ENCODE data around the gene PLIN3. TPM values are rescaled to one million over a fixed set of nuclear protein-coding genes. Genes with fewer than 3 reads are reported as not detected.

PLIN3 gene
- total and polyA plus RNA-seq, 2 donors (not counting 3 experiments of a cell fraction or from before 2014, with no cell fraction given): 76.8 to 88.9 TPM

DNA sequence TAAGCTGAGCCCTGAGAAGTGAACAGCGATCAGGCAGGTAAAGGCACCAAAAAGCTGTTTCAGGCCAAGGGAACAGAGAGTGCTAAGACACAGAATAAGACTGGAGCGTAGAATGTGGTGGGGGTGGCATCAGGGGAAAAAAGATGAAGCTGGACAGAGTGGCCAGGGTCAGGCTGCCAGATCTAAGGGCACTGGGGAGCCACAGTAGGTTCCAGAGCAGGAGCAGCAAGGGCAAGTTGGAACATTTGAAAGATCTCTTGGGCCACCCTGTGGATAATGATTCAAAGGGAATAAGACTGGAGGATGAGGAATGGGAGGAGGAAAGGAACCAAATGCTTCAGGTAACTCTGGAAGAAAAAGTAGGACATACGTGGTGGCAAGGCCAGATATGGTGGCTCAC is 6.5 kb upstream of the PLIN3 start:
- Histone ChIP-seq H3K79me2 (ENCODE audit: control insufficient read depth, insufficient read depth, low read length) (no peaks in the 10 kb centered on the region), H3K9ac (replicated peaks; ENCODE audit: extremely low read depth, insufficient read depth, low read length) (no peak overlapping the region), H4K20me1 (replicated peaks; ENCODE audit: control insufficient read depth, extremely low read depth, insufficient read depth, low read length) (no peaks in the 10 kb centered on the region), H3K27ac (ENCODE audit: insufficient read depth, low read depth, low read length) (no peak overlapping the region), H2AFZ (ENCODE audit: low read depth, low read length) (no peak overlapping the region), H3K4me3 (replicated peaks in 1 of 3; ENCODE audit: insufficient read depth in 1 of 3, low read depth in 1 of 3, low read length in 3 of 3) (no peak overlapping the region), H3K4me2 (ENCODE audit: insufficient read depth, low read length) (no peak overlapping the region), H3K36me3 (ENCODE audit: control insufficient read depth in 2 of 2, extremely low read depth in 1 of 2, insufficient read depth in 2 of 2, low read length in 2 of 2) (no peaks in the 10 kb centered on the region), H3K27me3 (ENCODE audit: control insufficient read depth in 2 of 2, insufficient read depth in 2 of 2, low read length in 2 of 2) (no peaks in the 10 kb centered on the region), H3K9me1 (replicated peaks; ENCODE audit: control insufficient read depth, extremely low read depth, insufficient read depth, low read length) (no peaks in the 10 kb centered on the region), H3K4me1 (ENCODE audit: control insufficient read depth, extremely low read depth, insufficient read depth, low read length) (no peaks in the 10 kb centered on the region), H3K9me3 (replicated peaks; ENCODE audit: control insufficient read depth, insufficient read depth, low read length) (no peaks in the 10 kb centered on the region)
- TF ChIP-seq GATA2 (IDR thresholded peaks at IDR 0.05; ENCODE audit: insufficient read depth, insufficient read length, low read depth, low read length): no peak
- no peak for TF ChIP-seq JUN (IDR thresholded peaks at IDR 0.05; ENCODE audit: borderline replicate concordance, insufficient read depth, insufficient read length, low read depth)
- TF ChIP-seq MYC (IDR thresholded peaks at IDR 0.05; ENCODE audit: low read depth, low read length): no peak
- TF ChIP-seq POLR2AphosphoS5 (IDR thresholded peaks at IDR 0.05; ENCODE audit: insufficient read depth, low read depth, low read length): no peak
- no peak for TF ChIP-seq CTCF (IDR thresholded peaks at IDR 0.05; ENCODE audit: extremely low read depth in 1 of 2, insufficient read depth in 1 of 2, low read depth in 1 of 2, low read length in 2 of 2)
- no peak for TF ChIP-seq FOS (IDR thresholded peaks at IDR 0.05; ENCODE audit: borderline replicate concordance, insufficient read depth, low read length)
- TF ChIP-seq POLR2A (IDR thresholded peaks at IDR 0.05; ENCODE audit: low read depth, low read length): no peak
- TF ChIP-seq EZH2 (IDR thresholded peaks at IDR 0.05; ENCODE audit: borderline replicate concordance, low read depth, low read length, severe bottlenecking): no peak
- TF ChIP-seq MAX (IDR thresholded peaks at IDR 0.05; ENCODE audit: insufficient read depth, insufficient read length): no peak
- intact Hi-C loops (cut with micrococcal nuclease) (no loop called here), dilution Hi-C loops (cut with MboI; ENCODE audit: extremely low pct_ligation_motif_present, low sequenced_read_pairs) (no loop called here)
- CTCF ChIA-PET: interaction anchor here (1.0 to 11.1 kb wide), 9 partner anchors 28 to 159 kb away, joined by 3 to 176 read pairs (median 6); partner anchors contain the start of gene UHRF1
- FAIRE-seq (no peak), DNase-seq (ENCODE audit: low read depth, low spot score) (no peak)
- no TSS peak for BruUV-seq (replicated peaks)
- POLR2A ChIA-PET: no interaction called here
